ENCODE measurements around the gene C1QTNF8. TPM values are rescaled to one million over a fixed set of nuclear protein-coding genes. Genes with fewer than 3 reads are reported as not detected.

The C1QTNF8 gene, protein sequence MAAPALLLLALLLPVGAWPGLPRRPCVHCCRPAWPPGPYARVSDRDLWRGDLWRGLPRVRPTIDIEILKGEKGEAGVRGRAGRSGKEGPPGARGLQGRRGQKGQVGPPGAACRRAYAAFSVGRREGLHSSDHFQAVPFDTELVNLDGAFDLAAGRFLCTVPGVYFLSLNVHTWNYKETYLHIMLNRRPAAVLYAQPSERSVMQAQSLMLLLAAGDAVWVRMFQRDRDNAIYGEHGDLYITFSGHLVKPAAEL
- total RNA-seq, result not detected
- long read RNA-seq, donor 1, partial matches to known transcripts, result 0 of 1 reads
- long read RNA-seq, donor 1, other reads (novel, unspliced or antisense), result 1 of 1 reads
- long read RNA-seq, donor 2, result 0 reads

DNA sequence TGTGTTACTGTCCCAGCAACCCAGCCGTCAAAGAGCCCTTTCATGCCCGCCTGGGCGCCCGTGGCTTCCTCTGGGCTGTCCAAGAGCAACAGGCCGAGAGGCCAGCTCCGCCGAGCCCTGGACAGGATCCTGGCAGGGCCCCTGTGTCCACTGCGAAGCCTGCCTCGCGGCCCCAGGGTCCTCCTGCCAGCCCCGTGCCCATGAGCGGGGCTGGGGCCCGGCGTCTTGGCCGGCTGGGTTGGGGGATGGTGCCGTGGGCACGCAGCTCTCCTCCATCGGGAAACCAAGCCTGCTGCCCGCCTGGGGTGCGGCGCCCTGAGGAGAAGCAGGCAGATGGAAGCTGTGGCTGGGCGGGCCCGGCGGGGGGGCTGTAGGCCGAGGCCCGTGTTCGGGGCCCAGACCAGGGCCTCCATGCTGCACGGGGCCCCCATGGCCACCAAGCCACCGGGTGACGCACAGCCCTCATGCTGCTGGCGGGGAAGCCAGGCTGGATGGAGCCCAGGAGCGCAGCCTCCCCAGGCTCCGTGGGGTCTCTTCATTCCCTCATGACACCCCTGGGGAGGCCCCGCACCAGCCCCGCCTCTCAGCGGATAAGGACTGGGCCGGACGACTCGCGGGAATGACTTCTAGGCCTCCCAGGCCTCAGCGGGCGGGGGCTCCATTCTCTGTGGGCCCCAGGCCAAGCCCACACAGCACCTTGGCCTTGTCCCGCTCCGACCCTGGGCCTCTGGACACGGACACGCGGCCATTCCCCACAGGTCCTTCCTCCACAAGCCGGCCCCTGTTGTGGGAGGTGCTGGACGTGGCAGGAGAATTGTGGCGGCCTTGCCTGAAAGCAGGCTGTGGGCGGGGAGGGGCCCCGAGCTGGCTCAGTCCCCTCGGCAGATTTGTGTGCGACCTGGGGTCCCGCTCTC lies at the start of gene C1QTNF8:
Gene C1QTNF8 (minus strand): TSS at position 76 of the 914 bp plus-strand sequence. CDS start 1,322 bp downstream, outside the sequence.
- DNase-seq (ENCODE audit: low spot score), result no peak
- intact Hi-C loops (cut with DNase I), result no loop called here

DNA sequence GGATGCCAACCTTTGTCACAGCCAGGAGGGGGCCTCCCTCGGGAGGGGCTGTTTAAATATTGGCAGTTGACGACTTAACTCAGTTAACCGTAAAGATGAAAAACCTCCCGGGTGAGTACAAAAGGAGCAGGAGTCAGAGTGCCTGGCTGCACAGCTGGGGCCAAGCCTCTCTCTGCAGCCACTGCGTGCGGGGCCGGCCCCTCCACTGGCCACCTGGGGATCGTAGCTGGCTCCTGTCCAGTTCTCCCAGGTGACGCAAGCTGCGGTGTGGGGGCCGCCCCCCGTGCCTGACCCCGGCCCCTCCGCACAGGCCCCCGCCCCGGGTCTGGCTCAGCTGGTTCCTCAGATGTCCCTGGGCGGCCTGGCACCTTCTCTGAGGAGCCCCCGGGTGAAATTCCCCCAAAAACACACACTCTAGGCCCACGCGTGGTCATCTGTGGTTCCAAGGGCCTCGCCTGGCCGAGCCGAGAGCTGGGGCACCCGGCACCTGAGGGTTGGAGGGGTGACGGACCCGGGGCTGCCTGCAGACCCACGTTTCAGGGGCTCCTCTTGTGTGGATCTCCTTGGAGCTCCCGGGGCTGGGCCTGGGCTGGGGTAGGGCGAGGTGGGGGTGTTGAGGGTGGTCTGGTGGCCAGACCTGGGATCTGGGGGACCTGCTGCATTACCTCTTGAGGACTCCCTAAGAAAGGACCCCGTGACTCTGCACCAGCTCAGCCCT lies 49.5 kb upstream of the C1QTNF8 start:
- no peak for DNase-seq (ENCODE audit: low spot score)
- intact Hi-C loops (cut with DNase I), result loop anchor here in 1 of 2 donors (5.0 kb wide), 1 partner anchor 33 kb away; no protein-coding TSS in a partner anchor

DNA sequence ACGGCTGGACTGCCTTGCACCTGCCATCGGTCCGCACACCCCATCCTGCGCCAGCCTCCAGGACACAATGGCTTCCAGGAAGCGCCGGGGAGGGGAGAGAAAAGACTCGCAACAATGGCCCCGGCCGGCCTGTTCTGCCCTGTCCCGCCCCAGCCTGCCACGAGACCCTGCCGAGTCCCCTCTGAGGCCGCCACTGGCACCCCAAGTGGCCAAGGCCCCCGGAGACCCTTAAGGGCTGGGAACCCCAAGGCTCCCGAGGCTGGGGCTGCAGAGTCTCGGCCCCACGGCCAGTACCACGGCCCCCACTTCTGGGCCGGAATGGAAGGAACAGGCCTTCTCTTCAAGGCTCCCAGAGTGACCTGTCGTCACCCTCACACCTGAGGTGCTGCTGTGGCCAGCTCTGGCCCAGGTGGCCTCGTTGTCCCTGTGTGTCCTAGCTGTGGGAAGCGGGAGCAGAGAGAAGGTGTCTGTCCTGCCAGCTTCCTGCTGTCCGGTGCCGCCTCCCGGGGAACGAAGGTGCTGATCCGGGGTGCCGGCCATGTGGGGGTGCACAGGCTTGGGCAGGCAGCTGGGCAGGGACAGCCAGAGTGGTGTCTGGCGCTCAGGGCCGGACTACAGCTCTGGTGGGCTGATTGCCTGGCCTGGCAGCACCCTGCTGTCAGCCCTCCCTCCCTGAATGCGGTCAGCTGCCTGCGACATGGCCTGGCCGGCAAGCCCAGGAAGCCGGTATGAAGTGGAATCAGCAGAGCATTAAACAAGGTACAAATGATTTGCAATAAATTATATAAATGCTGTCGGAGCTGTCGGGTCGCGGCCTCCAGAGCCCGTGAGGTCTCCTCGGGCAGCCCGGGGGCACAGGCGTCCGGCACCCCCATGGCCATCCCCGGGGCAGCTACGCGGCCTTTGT lies 48.7 kb upstream of the C1QTNF8 start:
- DNase-seq (ENCODE audit: low spot score), result no peak
- intact Hi-C loops (cut with DNase I), result loop anchor here in 1 of 2 donors (5.0 kb wide), 1 partner anchor 32 kb away; no protein-coding TSS in a partner anchor

DNA sequence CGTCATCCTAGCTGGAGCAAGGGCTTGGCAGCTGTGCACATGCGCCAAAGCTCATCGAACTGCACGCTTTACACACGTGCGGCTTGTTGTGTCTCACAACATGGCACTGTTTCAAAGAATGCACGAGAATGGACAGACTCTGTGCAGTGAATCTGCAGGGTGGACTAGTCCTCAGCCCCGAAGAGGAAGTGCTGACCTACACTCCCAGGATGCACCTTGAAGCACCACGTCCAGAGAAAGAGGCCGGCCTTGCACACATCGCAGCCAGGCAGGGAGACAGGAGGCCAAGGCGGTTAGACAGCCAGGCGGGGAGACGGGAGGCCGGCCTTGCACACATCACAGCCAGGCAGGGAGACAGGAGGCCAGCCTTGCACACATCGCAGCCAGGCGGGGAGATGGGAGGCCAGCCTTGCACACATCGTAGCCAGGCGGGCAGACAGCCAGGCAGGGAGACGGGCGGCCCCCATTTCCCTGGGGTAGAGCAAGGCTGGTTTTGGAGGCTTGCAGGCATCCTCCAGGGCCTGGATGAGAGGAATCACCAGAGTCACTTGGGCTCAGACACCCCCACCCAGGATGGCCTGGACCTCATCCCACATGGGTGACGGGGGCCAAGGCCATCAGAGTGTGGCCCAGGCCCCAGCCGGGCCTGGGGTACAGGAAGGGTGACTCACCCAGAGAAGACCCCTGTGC lies 47.9 kb upstream of the C1QTNF8 start:
- no peak for DNase-seq (ENCODE audit: low spot score)
- intact Hi-C loops (cut with DNase I), result no loop called here

DNA sequence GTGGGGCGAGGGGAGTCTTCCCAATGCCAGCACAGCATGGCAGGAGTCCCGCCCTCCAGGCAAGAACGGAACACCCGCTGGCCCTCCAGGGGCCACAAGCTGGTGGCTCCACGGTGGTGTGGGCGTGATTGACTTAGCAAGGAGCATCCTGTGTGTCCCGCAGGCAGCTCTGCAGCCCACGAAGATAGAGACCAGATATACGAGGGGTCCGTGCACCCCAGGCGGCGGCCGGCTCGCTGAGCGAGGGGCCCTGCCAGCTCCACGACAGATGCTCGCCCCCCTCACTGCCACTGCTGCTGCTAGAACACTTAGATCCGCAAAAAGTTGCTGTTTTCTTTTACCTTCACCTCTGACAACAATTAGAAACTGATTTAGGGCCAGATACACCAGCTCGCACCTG lies 46.9 kb upstream of the C1QTNF8 start:
- no peak for DNase-seq (ENCODE audit: low spot score)
- intact Hi-C loops (cut with DNase I), result no loop called here

DNA sequence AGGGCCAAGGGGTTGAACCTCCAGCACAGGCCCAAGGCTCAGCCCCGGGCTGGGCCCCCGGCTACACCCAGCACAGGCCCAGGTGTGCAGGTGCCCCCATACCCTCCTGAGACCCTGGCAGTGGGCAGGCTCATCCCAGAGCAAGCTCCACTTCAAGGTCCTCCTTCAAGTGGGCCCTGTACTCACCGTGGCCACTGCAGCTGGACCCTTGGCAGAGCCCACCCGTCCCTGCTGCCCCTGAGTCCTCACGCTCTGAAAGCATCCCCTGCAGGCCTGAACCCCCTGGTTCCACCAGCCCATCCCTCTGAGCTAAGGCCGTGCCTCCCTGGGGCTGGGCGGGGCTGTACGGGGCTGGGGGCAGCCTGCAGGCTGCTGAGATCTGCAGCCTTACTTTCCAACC lies 45.7 kb upstream of the C1QTNF8 start:
- no peak for DNase-seq (ENCODE audit: low spot score)
- intact Hi-C loops (cut with DNase I), result no loop called here

DNA sequence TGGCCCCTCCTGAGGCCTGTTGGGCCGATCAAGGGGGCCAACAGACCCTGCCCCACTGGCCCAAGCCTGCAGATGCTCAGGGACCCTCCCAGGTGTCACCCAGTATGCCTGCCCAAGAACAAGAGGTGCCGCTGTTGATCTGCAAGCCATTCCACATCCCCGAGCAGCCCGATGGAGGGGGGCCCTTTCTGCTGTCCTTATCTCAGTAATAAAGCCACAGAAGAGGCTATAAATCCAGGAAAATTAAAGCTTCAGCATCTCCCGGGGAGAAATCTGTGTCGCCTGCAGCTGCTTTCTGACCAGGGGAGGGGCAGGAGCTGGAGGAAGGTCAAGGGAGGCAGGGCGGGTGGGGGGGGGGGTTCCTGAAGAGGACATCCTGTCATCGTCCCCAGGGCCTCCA lies 45.1 kb upstream of the C1QTNF8 start:
- intact Hi-C loops (cut with DNase I), result no loop called here
- DNase-seq (ENCODE audit: low spot score), result no peak

DNA sequence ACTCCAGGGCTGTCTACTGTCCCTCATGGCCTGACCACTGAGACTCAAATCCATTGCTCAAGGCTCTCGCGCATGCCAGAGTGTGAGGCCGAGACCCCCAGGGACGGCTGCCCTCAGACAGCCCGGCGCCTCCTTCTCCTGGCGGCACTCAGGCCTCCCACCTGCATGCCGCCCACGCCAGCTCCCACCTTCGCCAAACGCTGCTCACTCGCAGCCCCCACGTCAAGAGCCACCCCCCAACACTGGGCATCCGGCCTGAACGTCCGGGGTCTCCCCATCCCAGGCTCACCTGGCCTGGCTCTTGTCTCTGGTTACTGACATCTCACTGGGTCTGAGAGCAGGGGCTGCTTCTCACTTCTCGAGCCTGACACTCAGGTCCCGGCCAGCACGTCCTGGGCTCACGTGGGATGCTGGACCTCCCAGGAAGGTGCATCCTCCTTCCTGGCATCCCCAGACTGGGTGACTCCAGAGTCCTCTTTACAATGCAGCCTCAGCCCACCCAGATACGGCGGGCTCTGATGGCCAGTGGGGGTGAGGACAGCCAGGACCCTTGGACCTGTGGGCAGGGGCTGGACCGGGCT lies 44.6 kb upstream of the C1QTNF8 start:
- DNase-seq (ENCODE audit: low spot score), result no peak
- intact Hi-C loops (cut with DNase I), result no loop called here

DNA sequence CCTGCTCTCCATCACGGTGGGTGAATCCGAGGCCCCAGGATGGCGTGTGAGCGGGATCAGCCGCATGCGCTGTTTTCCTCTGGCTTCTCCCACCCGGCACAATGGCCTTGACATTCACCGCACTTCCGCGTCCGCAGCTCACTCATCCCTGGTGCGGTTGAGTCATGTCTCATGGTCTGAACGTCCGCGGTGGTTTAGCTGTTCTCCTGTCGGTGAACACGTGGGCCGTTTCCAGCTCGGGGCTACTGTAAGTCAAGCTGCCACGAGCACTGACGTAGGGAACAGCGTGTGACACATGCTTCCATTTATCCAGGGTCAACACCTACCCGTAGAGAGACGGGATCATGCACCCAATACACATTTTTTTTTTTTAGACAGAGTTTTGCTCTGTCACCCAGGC lies 41.6 kb upstream of the C1QTNF8 start:
- intact Hi-C loops (cut with DNase I), result no loop called here
- DNase-seq (ENCODE audit: low spot score), result no peak

DNA sequence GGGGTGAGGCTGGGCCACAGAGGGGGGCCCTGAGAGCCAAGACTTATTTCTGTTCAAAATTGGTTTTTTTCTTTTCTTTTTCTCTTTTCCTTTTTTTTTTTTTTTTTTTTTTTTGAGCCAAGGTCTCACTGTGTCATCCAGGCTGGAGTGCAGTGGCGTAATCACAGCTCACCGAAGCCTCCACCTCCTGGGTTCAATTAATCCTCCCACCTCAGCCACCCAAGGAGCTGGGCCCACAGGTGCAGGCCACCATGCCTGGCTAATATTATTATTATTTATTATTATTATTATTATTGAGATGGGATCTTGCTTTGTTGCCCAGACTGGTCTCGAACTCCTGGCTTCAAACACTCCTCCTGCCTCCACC lies 39.4 kb upstream of the C1QTNF8 start:
- DNase-seq (ENCODE audit: low spot score), result no peak
- intact Hi-C loops (cut with DNase I), result no loop called here

DNA sequence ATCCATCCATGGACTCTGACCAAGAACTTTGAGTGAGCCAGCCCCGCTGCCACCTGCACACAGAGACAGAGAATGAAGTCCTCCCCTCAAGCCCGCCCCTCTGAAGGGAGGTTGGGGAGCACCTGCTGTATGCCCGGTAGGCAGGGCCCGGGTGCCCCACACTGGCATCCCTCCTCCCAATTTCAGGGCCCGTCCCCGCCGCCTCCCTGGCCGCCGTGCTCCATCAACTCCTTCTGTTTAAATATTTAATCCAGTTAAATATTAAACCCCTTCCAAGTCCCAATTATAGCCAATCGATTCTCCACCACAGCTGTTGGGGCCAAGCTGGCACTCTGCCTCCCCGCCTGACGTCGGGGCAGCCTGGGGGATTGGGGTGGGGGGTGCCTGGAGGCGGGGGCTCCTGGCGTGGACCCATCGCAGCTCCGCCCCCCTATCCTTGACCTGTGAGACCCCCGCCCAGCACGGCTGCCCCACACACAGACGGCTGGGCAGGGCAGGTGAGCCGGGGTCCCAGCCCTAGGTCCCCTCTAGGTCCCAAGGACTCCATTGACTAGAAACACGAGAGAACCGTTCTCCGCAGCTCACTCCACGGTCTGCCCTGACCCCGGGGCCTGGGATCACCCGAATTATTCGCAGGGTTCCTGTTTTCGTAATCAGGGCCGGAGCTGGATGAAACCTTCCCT lies 38.9 kb upstream of the C1QTNF8 start:
- intact Hi-C loops (cut with DNase I), result no loop called here
- no peak for DNase-seq (ENCODE audit: low spot score)

DNA sequence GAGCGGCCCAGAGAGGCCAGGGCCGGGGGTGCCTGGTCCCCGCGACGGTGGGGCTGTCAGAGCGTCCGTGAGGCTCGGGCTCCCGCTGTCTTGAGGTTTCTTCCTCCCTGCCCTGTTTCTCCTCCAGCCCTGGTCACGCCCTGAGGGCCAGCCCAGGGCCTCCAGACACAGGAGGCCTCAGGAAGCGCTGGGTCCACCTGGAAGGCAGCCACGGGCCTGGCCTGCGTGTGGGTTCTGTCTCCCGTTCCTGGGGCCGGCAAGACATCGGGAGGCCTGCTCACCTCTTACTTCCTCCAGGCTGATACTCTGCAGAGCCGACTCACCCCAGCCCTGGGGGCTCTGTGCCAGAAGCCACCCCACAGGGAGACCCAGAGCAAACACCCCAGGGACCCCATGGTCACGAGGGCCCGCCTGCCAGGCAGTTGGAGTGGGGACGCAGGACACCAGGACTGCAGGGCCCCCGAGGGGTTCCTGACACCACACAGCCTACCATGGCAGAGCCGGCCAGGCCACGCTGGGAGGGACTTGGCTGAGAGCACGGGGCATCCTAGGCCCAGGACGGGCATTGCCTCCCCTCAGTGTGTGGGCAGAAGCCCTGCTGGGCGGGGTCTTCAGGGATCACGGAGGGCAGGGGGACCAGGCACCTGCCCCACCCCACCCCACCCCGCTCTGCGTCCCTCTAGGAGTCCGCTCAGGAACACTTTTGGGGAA lies 37.9 kb upstream of the C1QTNF8 start:
- DNase-seq (ENCODE audit: low spot score), result no peak
- intact Hi-C loops (cut with DNase I), result no loop called here

DNA sequence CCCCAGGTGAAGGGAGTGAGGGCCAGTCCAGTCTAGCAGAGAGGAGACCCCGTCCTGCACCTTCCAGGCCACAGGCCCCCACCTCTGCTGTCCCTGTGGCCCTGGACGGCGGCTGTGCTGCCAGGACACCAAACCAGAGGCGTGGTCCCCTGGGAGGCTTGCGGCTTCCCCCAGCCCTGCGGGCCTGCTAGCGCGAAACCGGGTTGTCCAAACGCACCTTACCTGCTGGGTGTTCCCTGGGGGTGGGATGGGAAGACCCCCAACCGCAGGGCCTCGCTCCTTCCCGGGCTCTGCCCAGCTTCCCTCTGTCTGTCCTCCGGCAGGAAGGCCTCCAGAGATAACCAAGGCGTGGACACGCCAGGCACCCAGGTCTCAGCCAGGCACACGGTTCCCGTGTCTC lies 37.2 kb upstream of the C1QTNF8 start:
- intact Hi-C loops (cut with DNase I), result no loop called here
- DNase-seq (ENCODE audit: low spot score), result no peak

DNA sequence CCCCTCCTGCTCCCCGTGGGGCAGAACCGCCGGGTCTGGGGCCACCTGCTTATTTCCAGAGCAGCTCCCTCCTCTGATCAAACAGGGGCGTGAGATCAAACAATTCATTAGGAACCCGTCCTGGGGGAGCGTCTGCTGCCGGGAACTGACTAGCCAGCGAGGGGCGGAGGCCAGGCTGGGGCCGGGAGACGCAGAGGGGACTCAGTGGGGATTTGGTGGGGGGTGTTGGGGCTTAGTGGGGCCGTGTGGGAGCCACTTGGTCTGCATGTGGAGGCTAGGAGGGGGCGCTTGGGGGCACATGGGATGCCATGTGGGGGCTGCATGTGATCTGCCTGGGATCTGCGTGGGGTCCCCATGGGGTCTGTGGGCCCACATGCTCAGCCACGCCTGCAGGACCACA lies 36.4 kb upstream of the C1QTNF8 start:
- DNase-seq (ENCODE audit: low spot score), result no peak
- intact Hi-C loops (cut with DNase I), result no loop called here

DNA sequence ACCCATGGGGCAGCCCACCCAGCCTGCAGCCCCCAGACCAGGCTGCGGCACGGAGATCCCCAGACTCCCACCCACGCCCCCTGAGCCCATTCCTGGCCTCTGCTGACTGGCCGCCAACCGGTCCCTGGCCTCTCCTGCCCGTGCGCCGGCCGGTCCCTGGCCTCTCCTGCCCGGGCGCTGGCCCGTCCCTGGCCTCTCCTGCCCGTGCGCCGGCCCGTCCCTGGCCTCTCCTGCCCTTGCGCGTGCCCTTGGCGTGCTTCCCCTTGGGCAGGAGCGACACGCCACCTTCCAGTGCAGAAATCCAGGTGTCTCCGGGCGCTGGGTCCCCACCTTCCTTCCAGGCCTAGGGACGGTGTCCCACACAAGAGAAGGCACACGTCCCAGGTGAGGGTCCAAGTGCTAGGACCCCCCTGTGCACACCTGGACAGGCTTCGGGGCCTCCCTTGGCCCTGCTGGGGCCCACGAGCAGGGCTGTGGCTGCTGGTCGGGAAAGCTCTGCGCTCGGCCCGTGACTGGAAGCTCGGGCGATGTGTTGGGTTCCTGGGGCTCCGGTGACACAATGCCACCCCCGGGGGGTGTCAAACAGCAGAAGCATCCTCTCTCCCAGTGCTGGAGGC lies 35.4 kb upstream of the C1QTNF8 start:
- DNase-seq (ENCODE audit: low spot score), result no peak

DNA sequence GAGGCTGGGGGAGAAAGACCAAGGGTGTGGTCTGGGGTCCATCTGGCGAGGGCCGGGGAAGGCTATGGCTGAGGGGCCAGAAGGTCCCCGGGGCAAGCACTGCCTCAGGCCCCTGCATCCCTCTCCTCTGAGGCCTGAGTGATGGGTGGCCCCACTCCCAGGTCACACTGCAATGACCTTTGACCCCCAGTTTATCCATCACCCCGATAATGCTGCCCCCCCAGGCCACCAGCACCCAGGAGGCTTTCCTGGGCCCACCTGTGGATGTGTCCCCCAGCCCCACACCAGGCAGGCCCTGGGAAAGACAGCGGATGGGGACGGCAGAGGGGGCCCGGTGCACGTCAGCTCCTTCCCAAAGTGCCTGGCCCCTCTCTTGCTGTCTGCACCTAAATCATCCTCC lies 34.3 kb upstream of the C1QTNF8 start:
- intact Hi-C loops (cut with DNase I), result no loop called here
- DNase-seq (ENCODE audit: low spot score), result no peak

More for the DNA sequence above, 35.4 kb upstream of the C1QTNF8 start:
- intact Hi-C loops (cut with DNase I), result no loop called here
